HUES6 (cell line): Measurements from ENCODE around the gene PCSK6.
"Not testable (repeated sequence)": the region's sequence is repeated elsewhere in the genome, so short reads cannot be mapped to it uniquely, and the experiment has no call there.

Experiments
- H3K27ac ChIP-seq: 2 replicates; pipeline ENCODE4 v1.7.0; 2013; ENCODE audit warnings: low read depth, mild to moderate bottlenecking, low read length, inconsistent platforms
- H3K27me3 ChIP-seq: 2 replicates; pipeline ENCODE4 v1.6.1; 2013; ENCODE audit warnings: low read length; ENCODE audit not compliant: control insufficient read depth, insufficient read depth
- H3K36me3 ChIP-seq: 2 replicates; pipeline ENCODE4 v1.6.1; 2013; ENCODE audit warnings: low read length; ENCODE audit not compliant: control insufficient read depth, insufficient read depth
- H3K4me1 ChIP-seq: 2 replicates; pipeline ENCODE4 v1.6.1; 2013; ENCODE audit warnings: low read length; ENCODE audit not compliant: control insufficient read depth, insufficient read depth
- H3K4me3 ChIP-seq: 2 replicates; pipeline ENCODE4 v1.5.1; 2013; ENCODE audit warnings: low read depth, low read length
- H3K9ac ChIP-seq: one replicate; pipeline ENCODE4 v1.6.1; 2013; ENCODE audit warnings: mild to moderate bottlenecking, low read length
- H3K9me3 ChIP-seq: 2 replicates; pipeline ENCODE4 v1.6.1; 2013; ENCODE audit warnings: low read depth, low read length; ENCODE audit not compliant: control insufficient read depth, insufficient read depth

PCSK6 gene

GRCh38 chr15:101455291-101456025 is 34.0 kb downstream of the PCSK6 start:
- Histone ChIP-seq H3K4me3 (no peak overlapping the region), H3K9ac (no peak overlapping the region), H3K36me3 (no peaks in the 10 kb centered on the region)

GRCh38 chr15:101454781-101455180 is 34.7 kb downstream of the PCSK6 start:
- peaks cover 12% of the 10 kb centered on the region for H3K4me1 ChIP-seq
- H3K4me3 ChIP-seq, H3K9ac ChIP-seq: not testable (repeated sequence)

More at GRCh38 chr15:101455291-101456025, 34.0 kb downstream of the PCSK6 start:
- peaks cover 12% of the 10 kb centered on the region for H3K4me1 ChIP-seq
- no peaks in the 10 kb centered on the region for H3K9me3 ChIP-seq
- H3K27ac ChIP-seq, result no peak overlapping the region
- no peaks in the 10 kb centered on the region for H3K27me3 ChIP-seq

GRCh38 chr15:101454365-101454764 is 35.1 kb downstream of the PCSK6 start:
- no peak overlapping the region for H3K27ac ChIP-seq

More at GRCh38 chr15:101454781-101455180, 34.7 kb downstream of the PCSK6 start:
- not testable (repeated sequence) for H3K36me3 ChIP-seq, H3K27me3 ChIP-seq, H3K9me3 ChIP-seq, H3K27ac ChIP-seq

GRCh38 chr15:101453123-101454120 is 36.1 kb downstream of the PCSK6 start:
- no peaks in the 10 kb centered on the region for H3K27me3 ChIP-seq
- peak overlapping the region; percentile 19 for H3K9ac ChIP-seq
- no peaks in the 10 kb centered on the region for H3K9me3 ChIP-seq
- peaks cover 12% of the 10 kb centered on the region for H3K4me1 ChIP-seq
- no peaks in the 10 kb centered on the region for H3K36me3 ChIP-seq
- no peak overlapping the region for H3K27ac ChIP-seq
- no peak overlapping the region for H3K4me3 ChIP-seq

More at GRCh38 chr15:101454365-101454764, 35.1 kb downstream of the PCSK6 start:
- Histone ChIP-seq H3K9me3 (no peaks in the 10 kb centered on the region), H3K4me1 (peaks cover 12% of the 10 kb centered on the region), H3K4me3 (no peak overlapping the region), H3K36me3 (no peaks in the 10 kb centered on the region), H3K9ac (no peak overlapping the region), H3K27me3 (no peaks in the 10 kb centered on the region)

GRCh38 chr15:101452572-101452971 is 36.9 kb downstream of the PCSK6 start:
- H3K9ac ChIP-seq, result no peak overlapping the region
- no peak overlapping the region for H3K27ac ChIP-seq
- no peaks in the 10 kb centered on the region for H3K9me3 ChIP-seq
- H3K4me3 ChIP-seq, result no peak overlapping the region
- peaks cover 12% of the 10 kb centered on the region for H3K4me1 ChIP-seq
- no peaks in the 10 kb centered on the region for H3K27me3 ChIP-seq
- no peaks in the 10 kb centered on the region for H3K36me3 ChIP-seq

- no peaks in the 10 kb centered on the region for H3K9me3 ChIP-seq
- H3K27me3 ChIP-seq, result no peaks in the 10 kb centered on the region
- H3K4me1 ChIP-seq, result peaks cover 12% of the 10 kb centered on the region
- H3K4me3 ChIP-seq, result no peak overlapping the region
- no peak overlapping the region for H3K9ac ChIP-seq
- no peak overlapping the region for H3K27ac ChIP-seq
- H3K36me3 ChIP-seq, result no peaks in the 10 kb centered on the region
These were observed 37.7 kb downstream of the PCSK6 start for GRCh38 chr15:101451846-101452245.

- no peak overlapping the region for H3K27ac ChIP-seq
These were observed 38.2 kb downstream of the PCSK6 start for GRCh38 chr15:101451266-101451799.

GRCh38 chr15:101450403-101451265 is 38.9 kb downstream of the PCSK6 start:
- H3K9ac ChIP-seq, result no peak overlapping the region
- peaks cover 12% of the 10 kb centered on the region for H3K4me1 ChIP-seq
- no peaks in the 10 kb centered on the region for H3K36me3 ChIP-seq
- H3K4me3 ChIP-seq, result no peak overlapping the region
- no peaks in the 10 kb centered on the region for H3K9me3 ChIP-seq
- H3K27me3 ChIP-seq, result no peaks in the 10 kb centered on the region
- no peak overlapping the region for H3K27ac ChIP-seq

More at GRCh38 chr15:101451266-101451799, 38.2 kb downstream of the PCSK6 start:
- Histone ChIP-seq H3K4me3 (no peak overlapping the region), H3K4me1 (peaks cover 12% of the 10 kb centered on the region), H3K36me3 (no peaks in the 10 kb centered on the region), H3K9ac (no peak overlapping the region), H3K9me3 (no peaks in the 10 kb centered on the region), H3K27me3 (no peaks in the 10 kb centered on the region)

GRCh38 chr15:101449471-101450402 is 39.8 kb downstream of the PCSK6 start:
- no peak overlapping the region for H3K9ac ChIP-seq
- no peaks in the 10 kb centered on the region for H3K9me3 ChIP-seq
- H3K4me3 ChIP-seq, result no peak overlapping the region
- peaks cover 12% of the 10 kb centered on the region for H3K4me1 ChIP-seq
- no peaks in the 10 kb centered on the region for H3K36me3 ChIP-seq
- H3K27ac ChIP-seq, result no peak overlapping the region
- H3K27me3 ChIP-seq, result no peaks in the 10 kb centered on the region
